ENCODE measurements around the gene FAM174C. TPM values are rescaled to one million over a fixed set of nuclear protein-coding genes. Genes with fewer than 3 reads are reported as not detected.
A peak's percentile ranks its signal among the peaks of the same experiment; 100 is the strongest.

The FAM174C gene
- total RNA-seq, 1 donor from 2014 or later = 32.7 TPM

GRCh38 chr19:1307320-1307719 lies 32.0 kb downstream of the FAM174C start:
- Mint-ChIP-seq H3K27ac (ENCODE audit: unreplicated experiment) (no peak overlapping the region), H3K4me1 (ENCODE audit: low read depth) (peaks cover under 1% of the 10 kb centered on the region), H3K4me3 (ENCODE audit: unreplicated experiment) (no peak overlapping the region), H3K27me3 (ENCODE audit: low read depth) (no peaks in the 10 kb centered on the region), H3K36me3 (ENCODE audit: low read depth) (no peaks in the 10 kb centered on the region), H3K9me3 (ENCODE audit: low read depth) (no peaks in the 10 kb centered on the region)
- DNase-seq (ENCODE audit: low spot score) = no peak
- no peak for TF ChIP-seq CTCF (IDR thresholded peaks at IDR 0.05)

- H3K27me3 Mint-ChIP-seq (ENCODE audit: low read depth) = no peaks in the 10 kb centered on the region
- no peak overlapping the region for H3K4me3 Mint-ChIP-seq (ENCODE audit: unreplicated experiment)
- no peak overlapping the region for H3K27ac Mint-ChIP-seq (ENCODE audit: unreplicated experiment)
- no peak for TF ChIP-seq CTCF (IDR thresholded peaks at IDR 0.05)
- no peaks in the 10 kb centered on the region for H3K36me3 Mint-ChIP-seq (ENCODE audit: low read depth)
- H3K9me3 Mint-ChIP-seq (ENCODE audit: low read depth) = no peaks in the 10 kb centered on the region
- peak; percentile 84 for DNase-seq (ENCODE audit: low spot score)
- H3K4me1 Mint-ChIP-seq (ENCODE audit: low read depth) = peaks cover 3% of the 10 kb centered on the region
Observed at GRCh38 chr19:1307755-1308303, 32.5 kb downstream of the FAM174C start.

GRCh38 chr19:1308718-1309117 lies 33.4 kb downstream of the FAM174C start:
- peaks cover 8% of the 10 kb centered on the region for H3K4me1 Mint-ChIP-seq (ENCODE audit: low read depth)
- no peaks in the 10 kb centered on the region for H3K9me3 Mint-ChIP-seq (ENCODE audit: low read depth)
- H3K27me3 Mint-ChIP-seq (ENCODE audit: low read depth) = no peaks in the 10 kb centered on the region
- no peak for DNase-seq (ENCODE audit: low spot score)
- H3K36me3 Mint-ChIP-seq (ENCODE audit: low read depth) = no peaks in the 10 kb centered on the region
- no peak overlapping the region for H3K4me3 Mint-ChIP-seq (ENCODE audit: unreplicated experiment)
- no peak for TF ChIP-seq CTCF (IDR thresholded peaks at IDR 0.05)
- H3K27ac Mint-ChIP-seq (ENCODE audit: unreplicated experiment) = no peak overlapping the region

GRCh38 chr19:1309977-1310852 lies 34.9 kb downstream of the FAM174C start:
- Mint-ChIP-seq H3K27me3 (ENCODE audit: low read depth) (no peaks in the 10 kb centered on the region), H3K27ac (ENCODE audit: unreplicated experiment) (no peak overlapping the region), H3K36me3 (ENCODE audit: low read depth) (no peaks in the 10 kb centered on the region), H3K9me3 (ENCODE audit: low read depth) (no peaks in the 10 kb centered on the region), H3K4me1 (ENCODE audit: low read depth) (peaks cover 16% of the 10 kb centered on the region), H3K4me3 (ENCODE audit: unreplicated experiment) (no peak overlapping the region)
- DNase-seq (ENCODE audit: low spot score) = no peak
- no peak for TF ChIP-seq CTCF (IDR thresholded peaks at IDR 0.05)

DNA sequence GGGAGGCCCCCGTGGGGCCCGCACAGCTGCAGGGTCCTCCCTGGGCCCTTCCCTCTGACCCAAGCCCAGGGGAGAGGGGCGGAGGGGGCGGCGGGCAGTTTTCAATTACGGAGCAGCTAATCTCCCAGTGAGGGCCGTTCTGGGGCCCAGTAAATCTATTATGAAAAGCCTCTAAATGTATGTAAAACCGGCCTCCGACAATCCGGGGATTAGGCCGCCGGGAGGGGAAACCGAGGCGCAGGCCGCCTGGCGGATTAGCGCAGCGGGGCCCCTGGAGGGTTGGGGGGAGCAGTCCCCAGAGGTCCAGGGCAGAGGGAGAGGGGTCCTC lies 35.5 kb downstream of the FAM174C start:
- DNase-seq (ENCODE audit: low spot score) = no peak
- H3K4me1 Mint-ChIP-seq (ENCODE audit: low read depth) = peaks cover 16% of the 10 kb centered on the region
- H3K9me3 Mint-ChIP-seq (ENCODE audit: low read depth) = no peaks in the 10 kb centered on the region
- no peaks in the 10 kb centered on the region for H3K27me3 Mint-ChIP-seq (ENCODE audit: low read depth)
- no peaks in the 10 kb centered on the region for H3K36me3 Mint-ChIP-seq (ENCODE audit: low read depth)
- no peak overlapping the region for H3K4me3 Mint-ChIP-seq (ENCODE audit: unreplicated experiment)
- H3K27ac Mint-ChIP-seq (ENCODE audit: unreplicated experiment) = no peak overlapping the region
- TF ChIP-seq CTCF (IDR thresholded peaks at IDR 0.05) = no peak

Data from chondrocyte (in vitro differentiated cells).